Spinal cord (tissue), 10 donors: ENCODE results near the gene L1CAM. TPM values are rescaled to one million over a fixed set of nuclear protein-coding genes. Genes with fewer than 3 reads are reported as not detected.

ENCODE experiments used
- DNase-seq, 6 donors: peaks; one replicate each; pipeline versions ENCODE4 v3.0.0 to v3.0.0-alpha.2; 2013 to 2015; ENCODE audit warnings: low spot score in 6 of 6, low read depth in 4 of 6
- H3K27ac ChIP-seq: one replicate; pipeline ENCODE4 v1.5.1; 2013; ENCODE audit warnings: low read depth, low read length, control low read depth
- H3K27me3 ChIP-seq: one replicate; pipeline ENCODE4 v1.6.1; 2013; ENCODE audit warnings: low read length; ENCODE audit not compliant: control insufficient read depth, insufficient read depth
- H3K36me3 ChIP-seq: one replicate; pipeline ENCODE4 v1.6.1; 2013; ENCODE audit warnings: low read length; ENCODE audit not compliant: control insufficient read depth, insufficient read depth
- H3K4me1 ChIP-seq: one replicate; pipeline ENCODE4 v1.6.1; 2013; ENCODE audit warnings: low read length; ENCODE audit not compliant: control insufficient read depth, insufficient read depth
- H3K4me3 ChIP-seq: one replicate; pipeline ENCODE4 v1.5.1; 2013; ENCODE audit warnings: low read depth, low read length, control low read depth
- H3K9me3 ChIP-seq: one replicate; pipeline ENCODE4 v1.6.1; 2013; ENCODE audit warnings: low read length; ENCODE audit not compliant: control insufficient read depth, insufficient read depth
- WGBS: methylation state at CpG from one replicate; pipeline ENCODE4 v1.1.5; 2013; ENCODE audit warnings: missing lambda C conversion rate; ENCODE audit not compliant: insufficient coverage; 5-methylcytosine and 5-hydroxymethylcytosine counted together
- polyA plus RNA-seq, 2 donors: library from polyadenylated mRNA; unstranded; fragments of 120-200 nt; gene quantifications; one replicate each; pipeline ENCODE4 v1.2.1, GENCODE V29; 2013; ENCODE audit not compliant: insufficient read length in 2 of 2
- total RNA-seq, 2 donors: library from RNA; depleted of rRNA in 1 of 2; stranded (reverse); fragments of 120-200 nt in 1 of 2; fragments of >200 nt in 1 of 2; gene quantifications; one replicate each; pipeline versions ENCODE4 v1.2.3 to v1.2.4, GENCODE V29; 2013 to 2014
- donor health status: healthy.

L1CAM gene
- total and polyA plus RNA-seq, 4 donors, result 26.3 to 179 (median 129) TPM

- Histone ChIP-seq H3K4me3 (no peak overlapping the region), H3K9me3 (no peaks in the 10 kb centered on the region), H3K27ac (no peak overlapping the region), H3K4me1 (peaks cover 3% of the 10 kb centered on the region), H3K27me3 (no peaks in the 10 kb centered on the region), H3K36me3 (peaks cover 43% of the 10 kb centered on the region)
- 62% methylated on average over 7 of the region's 10 CpGs for WGBS
- DNase-seq, result no peak
Measured at GRCh38 chrX:153861151-153861550, 24.8 kb downstream of the L1CAM start.

- no peak overlapping the region for H3K4me3 ChIP-seq
- peaks cover 3% of the 10 kb centered on the region for H3K4me1 ChIP-seq
- peaks cover 11% of the 10 kb centered on the region for H3K36me3 ChIP-seq
- H3K27ac ChIP-seq, result no peak overlapping the region
- no peak for DNase-seq
- 50% methylated on average over 2 of the region's 2 CpGs for WGBS
- no peaks in the 10 kb centered on the region for H3K27me3 ChIP-seq
- no peaks in the 10 kb centered on the region for H3K9me3 ChIP-seq
Measured at GRCh38 chrX:153857348-153857903, 28.5 kb downstream of the L1CAM start.

- no peak for DNase-seq
- Histone ChIP-seq H3K4me3 (no peak overlapping the region), H3K36me3 (no peaks in the 10 kb centered on the region), H3K27ac (no peak overlapping the region), H3K27me3 (no peaks in the 10 kb centered on the region), H3K4me1 (no peaks in the 10 kb centered on the region), H3K9me3 (no peaks in the 10 kb centered on the region)
- whole genome bisulfite sequencing, result 75% methylated on average over 7 of the region's 9 CpGs
Measured at GRCh38 chrX:153854702-153855101, 31.3 kb downstream of the L1CAM start.

- DNase-seq, result no peak
- Histone ChIP-seq H3K27ac (no peak overlapping the region), H3K9me3 (no peaks in the 10 kb centered on the region), H3K4me3 (no peak overlapping the region), H3K27me3 (no peaks in the 10 kb centered on the region), H3K36me3 (no peaks in the 10 kb centered on the region), H3K4me1 (no peaks in the 10 kb centered on the region)
- no CpG with 5 or more reads among the region's 3 CpGs for WGBS
Measured at GRCh38 chrX:153853902-153854267, 32.1 kb downstream of the L1CAM start.

- no peaks in the 10 kb centered on the region for H3K27me3 ChIP-seq
- no peak overlapping the region for H3K4me3 ChIP-seq
- WGBS, result 43% methylated on average over 2 of the region's 3 CpGs
- no peaks in the 10 kb centered on the region for H3K4me1 ChIP-seq
- no peaks in the 10 kb centered on the region for H3K9me3 ChIP-seq
- H3K36me3 ChIP-seq, result no peaks in the 10 kb centered on the region
- H3K27ac ChIP-seq, result no peak overlapping the region
- no peak for DNase-seq
Measured at GRCh38 chrX:153853180-153853901, 32.6 kb downstream of the L1CAM start.

- WGBS, result no CpG with 5 or more reads among the region's 3 CpGs
- DNase-seq, result no peak
- Histone ChIP-seq H3K36me3 (no peaks in the 10 kb centered on the region), H3K27me3 (no peaks in the 10 kb centered on the region), H3K27ac (no peak overlapping the region), H3K4me3 (no peak overlapping the region), H3K4me1 (no peaks in the 10 kb centered on the region), H3K9me3 (no peaks in the 10 kb centered on the region)
Measured at GRCh38 chrX:153851981-153852380, 34.0 kb downstream of the L1CAM start.

GRCh38 chrX:153848325-153848724, 37.6 kb downstream of the L1CAM start:
- Histone ChIP-seq H3K36me3 (no peaks in the 10 kb centered on the region), H3K27ac (no peak overlapping the region), H3K4me1 (no peaks in the 10 kb centered on the region), H3K27me3 (no peaks in the 10 kb centered on the region), H3K4me3 (no peak overlapping the region), H3K9me3 (no peaks in the 10 kb centered on the region)
- DNase-seq, result no peak
- no CpG with 5 or more reads among the region's 3 CpGs for WGBS

- no peaks in the 10 kb centered on the region for H3K36me3 ChIP-seq
- H3K4me3 ChIP-seq, result no peak overlapping the region
- no CpG with 5 or more reads among the region's 3 CpGs for WGBS
- H3K27me3 ChIP-seq, result no peaks in the 10 kb centered on the region
- no peaks in the 10 kb centered on the region for H3K4me1 ChIP-seq
- H3K27ac ChIP-seq, result no peak overlapping the region
- DNase-seq, result no peak
- no peaks in the 10 kb centered on the region for H3K9me3 ChIP-seq
Measured at GRCh38 chrX:153845842-153846241, 40.1 kb downstream of the L1CAM start.

- 32% methylated on average over 3 of the region's 6 CpGs for whole genome bisulfite sequencing
- H3K4me1 ChIP-seq, result no peaks in the 10 kb centered on the region
Measured at GRCh38 chrX:153845195-153845594, 40.8 kb downstream of the L1CAM start.

GRCh38 chrX:153844509-153845082, 41.4 kb downstream of the L1CAM start:
- Histone ChIP-seq H3K4me1 (no peaks in the 10 kb centered on the region), H3K36me3 (no peaks in the 10 kb centered on the region), H3K27me3 (no peaks in the 10 kb centered on the region), H3K4me3 (no peak overlapping the region), H3K9me3 (no peaks in the 10 kb centered on the region), H3K27ac (no peak overlapping the region)
- no peak for DNase-seq
- 43% methylated on average over 1 of the region's 6 CpGs for WGBS

More at GRCh38 chrX:153845195-153845594, 40.8 kb downstream of the L1CAM start:
- Histone ChIP-seq H3K9me3 (no peaks in the 10 kb centered on the region), H3K36me3 (no peaks in the 10 kb centered on the region), H3K27me3 (no peaks in the 10 kb centered on the region), H3K4me3 (no peak overlapping the region), H3K27ac (no peak overlapping the region)
- no peak for DNase-seq
